HEK293 (cell line): ENCODE data around the gene GPN1.

Experiments
- BCL11B ChIP-seq: fragments of 450-650 bp; formaldehyde crosslinking; IDR thresholded peaks from 2 replicates; pipeline ENCODE4 v1.5.1; 2016; ENCODE audit warnings: low read depth, missing biosample characterization, missing genetic modification characterization
- HOXD13 ChIP-seq: sonication (generic); formaldehyde crosslinking; IDR thresholded peaks from 2 replicates; pipeline ENCODE4 v1.8.0; 2022; ENCODE audit warnings: missing genetic modification reagents, borderline replicate concordance
- KLF8 ChIP-seq: fragments of 450-650 bp; formaldehyde crosslinking; IDR thresholded peaks from 2 replicates; pipeline ENCODE4 v1.5.1; 2016; ENCODE audit warnings: missing biosample characterization, missing genetic modification characterization
- MYNN ChIP-seq: fragments of 450-650 bp; formaldehyde crosslinking; IDR thresholded peaks from 2 replicates; pipeline ENCODE4 v1.5.1; 2016; ENCODE audit warnings: missing biosample characterization, missing genetic modification characterization, borderline replicate concordance
- ZBTB20 ChIP-seq: fragments of 450-650 bp; formaldehyde crosslinking; IDR thresholded peaks from 2 replicates; pipeline ENCODE4 v1.5.1; 2016; ENCODE audit warnings: missing biosample characterization, missing genetic modification characterization
- ZNF266 ChIP-seq: fragments of 450-650 bp; formaldehyde crosslinking; IDR thresholded peaks from 2 replicates; pipeline ENCODE4 v1.5.1; 2016; ENCODE audit warnings: missing biosample characterization, missing genetic modification characterization, low read depth
- ZNF341 ChIP-seq: fragments of 450-650 bp; formaldehyde crosslinking; IDR thresholded peaks from 2 replicates; pipeline ENCODE4; 2016; ENCODE audit warnings: low read depth, missing biosample characterization, missing genetic modification characterization
- ZNF366 ChIP-seq: fragments of 450-650 bp; formaldehyde crosslinking; conservative IDR thresholded peaks from 2 replicates; pipeline ENCODE4 v1.5.1; 2016; ENCODE audit warnings: missing biosample characterization, missing genetic modification characterization
- ZNF37A ChIP-seq: fragments of 450-650 bp; IDR thresholded peaks from 2 replicates; pipeline ENCODE4 v1.5.1; 2018; ENCODE audit warnings: missing biosample characterization, missing genetic modification characterization
- ZNF423 ChIP-seq: fragments of 450-650 bp; formaldehyde crosslinking; IDR thresholded peaks from 2 replicates; pipeline ENCODE4 v1.5.1; 2016; ENCODE audit warnings: missing biosample characterization, missing genetic modification characterization
- ZNF510 ChIP-seq: fragments of 450-650 bp; formaldehyde crosslinking; IDR thresholded peaks from 2 replicates; pipeline ENCODE4 v1.5.1; 2018; ENCODE audit warnings: mild to moderate bottlenecking, missing genetic modification characterization, missing biosample characterization; ENCODE audit not compliant: insufficient replicate concordance
- ZNF600 ChIP-seq: fragments of 450-650 bp; formaldehyde crosslinking; IDR thresholded peaks from 2 replicates; pipeline ENCODE4 v1.5.1; 2016; ENCODE audit warnings: missing biosample characterization, missing genetic modification characterization
- ZXDB ChIP-seq: fragments of 450-650 bp; formaldehyde crosslinking; IDR thresholded peaks from 2 replicates; pipeline ENCODE4 v1.5.1; 2016; ENCODE audit warnings: missing biosample characterization, missing genetic modification characterization
- TF ChIP-seq, protein P1 (sequence below): fragments of 450-650 bp; formaldehyde crosslinking; IDR thresholded peaks from 2 replicates; pipeline ENCODE4 v1.5.1; 2016; ENCODE audit warnings: missing biosample characterization, missing genetic modification characterization
- TF ChIP-seq, protein P2 (sequence below): fragments of 450-650 bp; formaldehyde crosslinking; IDR thresholded peaks from 2 replicates; pipeline ENCODE4 v1.5.1; 2016; ENCODE audit warnings: missing biosample characterization, missing genetic modification characterization
- TF ChIP-seq, protein P3 (sequence below): fragments of 450-650 bp; formaldehyde crosslinking; IDR thresholded peaks from 2 replicates; pipeline ENCODE4 v1.5.1; 2016; ENCODE audit warnings: missing biosample characterization, missing genetic modification characterization, borderline replicate concordance
- TF ChIP-seq, protein P4 (sequence below): fragments of 450-650 bp; formaldehyde crosslinking; IDR thresholded peaks from 2 replicates; pipeline ENCODE4 v1.5.1; 2016; ENCODE audit warnings: missing biosample characterization, missing genetic modification characterization, low read depth
- TF ChIP-seq, protein P5 (sequence below): fragments of 450-650 bp; formaldehyde crosslinking; IDR thresholded peaks from 2 replicates; pipeline ENCODE4 v1.5.1; 2016; ENCODE audit warnings: missing biosample characterization, missing genetic modification characterization, borderline replicate concordance
- TF ChIP-seq, protein P6 (sequence below): fragments of 450-650 bp; formaldehyde crosslinking; IDR thresholded peaks from 2 replicates; pipeline ENCODE4 v1.5.1; 2017; ENCODE audit warnings: missing biosample characterization, missing genetic modification characterization
- TF ChIP-seq, protein P7 (sequence below): fragments of 450-650 bp; formaldehyde crosslinking; IDR thresholded peaks from 2 replicates; pipeline ENCODE4 v1.5.1; 2017; ENCODE audit warnings: missing biosample characterization, missing genetic modification characterization

GPN1 gene

DNA sequence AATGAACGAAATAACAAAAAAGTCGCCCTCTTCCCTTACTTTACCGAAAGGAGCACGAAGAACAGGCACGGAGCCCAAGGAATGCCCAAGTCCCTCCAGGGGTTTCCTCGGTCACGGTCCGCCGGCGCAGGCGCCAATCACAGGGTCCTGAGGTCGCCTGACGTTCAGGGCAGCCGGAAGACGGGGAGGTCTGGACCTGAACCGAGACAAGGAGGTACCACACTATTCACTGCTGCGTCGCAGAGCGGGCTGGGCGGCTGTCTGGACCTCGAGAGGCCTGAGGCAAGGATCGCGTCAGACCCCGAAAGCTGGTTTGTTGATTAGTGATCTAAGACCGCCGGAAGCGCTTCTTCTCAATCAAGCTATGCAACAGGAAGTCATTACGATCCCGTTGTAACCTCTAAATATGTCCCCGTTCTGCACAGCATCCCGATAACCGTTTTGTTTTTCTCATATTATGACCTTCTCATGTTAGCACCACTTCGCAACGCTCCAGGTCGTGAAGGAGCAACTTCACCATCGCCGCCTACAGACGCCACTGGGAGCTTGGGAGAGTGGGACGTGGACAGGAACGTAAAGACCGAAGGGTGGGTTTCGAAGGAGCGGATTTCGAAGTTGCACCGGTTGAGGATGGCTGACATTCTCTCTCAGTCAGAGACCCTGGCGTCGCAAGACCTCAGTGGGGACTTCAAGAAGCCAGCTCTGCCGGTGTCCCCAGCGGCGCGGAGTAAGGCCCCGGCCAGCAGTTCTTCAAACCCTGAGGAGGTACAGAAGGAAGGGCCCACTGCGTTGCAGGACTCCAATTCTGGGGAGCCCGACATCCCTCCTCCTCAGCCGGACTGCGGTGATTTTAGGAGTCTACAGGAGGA, 34.7 kb downstream of the GPN1 start, which contains the start of the genes SLC4A1AP and SUPT7L (continued):
- TF ChIP-seq, protein P1, sequence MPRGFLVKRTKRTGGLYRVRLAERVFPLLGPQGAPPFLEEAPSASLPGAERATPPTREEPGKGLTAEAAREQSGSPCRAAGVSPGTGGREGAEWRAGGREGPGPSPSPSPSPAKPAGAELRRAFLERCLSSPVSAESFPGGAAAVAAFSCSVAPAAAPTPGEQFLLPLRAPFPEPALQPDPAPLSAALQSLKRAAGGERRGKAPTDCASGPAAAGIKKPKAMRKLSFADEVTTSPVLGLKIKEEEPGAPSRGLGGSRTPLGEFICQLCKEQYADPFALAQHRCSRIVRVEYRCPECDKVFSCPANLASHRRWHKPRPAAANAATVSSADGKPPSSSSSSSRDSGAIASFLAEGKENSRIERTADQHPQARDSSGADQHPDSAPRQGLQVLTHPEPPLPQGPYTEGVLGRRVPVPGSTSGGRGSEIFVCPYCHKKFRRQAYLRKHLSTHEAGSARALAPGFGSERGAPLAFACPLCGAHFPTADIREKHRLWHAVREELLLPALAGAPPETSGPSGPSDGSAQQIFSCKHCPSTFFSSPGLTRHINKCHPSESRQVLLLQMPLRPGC (tag by site-specific recombination): peak; percentile 95
- TF ChIP-seq, protein P2, sequence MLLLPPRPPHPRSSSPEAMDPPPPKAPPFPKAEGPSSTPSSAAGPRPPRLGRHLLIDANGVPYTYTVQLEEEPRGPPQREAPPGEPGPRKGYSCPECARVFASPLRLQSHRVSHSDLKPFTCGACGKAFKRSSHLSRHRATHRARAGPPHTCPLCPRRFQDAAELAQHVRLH: peak; percentile 96
- TF ChIP-seq, protein P3, sequence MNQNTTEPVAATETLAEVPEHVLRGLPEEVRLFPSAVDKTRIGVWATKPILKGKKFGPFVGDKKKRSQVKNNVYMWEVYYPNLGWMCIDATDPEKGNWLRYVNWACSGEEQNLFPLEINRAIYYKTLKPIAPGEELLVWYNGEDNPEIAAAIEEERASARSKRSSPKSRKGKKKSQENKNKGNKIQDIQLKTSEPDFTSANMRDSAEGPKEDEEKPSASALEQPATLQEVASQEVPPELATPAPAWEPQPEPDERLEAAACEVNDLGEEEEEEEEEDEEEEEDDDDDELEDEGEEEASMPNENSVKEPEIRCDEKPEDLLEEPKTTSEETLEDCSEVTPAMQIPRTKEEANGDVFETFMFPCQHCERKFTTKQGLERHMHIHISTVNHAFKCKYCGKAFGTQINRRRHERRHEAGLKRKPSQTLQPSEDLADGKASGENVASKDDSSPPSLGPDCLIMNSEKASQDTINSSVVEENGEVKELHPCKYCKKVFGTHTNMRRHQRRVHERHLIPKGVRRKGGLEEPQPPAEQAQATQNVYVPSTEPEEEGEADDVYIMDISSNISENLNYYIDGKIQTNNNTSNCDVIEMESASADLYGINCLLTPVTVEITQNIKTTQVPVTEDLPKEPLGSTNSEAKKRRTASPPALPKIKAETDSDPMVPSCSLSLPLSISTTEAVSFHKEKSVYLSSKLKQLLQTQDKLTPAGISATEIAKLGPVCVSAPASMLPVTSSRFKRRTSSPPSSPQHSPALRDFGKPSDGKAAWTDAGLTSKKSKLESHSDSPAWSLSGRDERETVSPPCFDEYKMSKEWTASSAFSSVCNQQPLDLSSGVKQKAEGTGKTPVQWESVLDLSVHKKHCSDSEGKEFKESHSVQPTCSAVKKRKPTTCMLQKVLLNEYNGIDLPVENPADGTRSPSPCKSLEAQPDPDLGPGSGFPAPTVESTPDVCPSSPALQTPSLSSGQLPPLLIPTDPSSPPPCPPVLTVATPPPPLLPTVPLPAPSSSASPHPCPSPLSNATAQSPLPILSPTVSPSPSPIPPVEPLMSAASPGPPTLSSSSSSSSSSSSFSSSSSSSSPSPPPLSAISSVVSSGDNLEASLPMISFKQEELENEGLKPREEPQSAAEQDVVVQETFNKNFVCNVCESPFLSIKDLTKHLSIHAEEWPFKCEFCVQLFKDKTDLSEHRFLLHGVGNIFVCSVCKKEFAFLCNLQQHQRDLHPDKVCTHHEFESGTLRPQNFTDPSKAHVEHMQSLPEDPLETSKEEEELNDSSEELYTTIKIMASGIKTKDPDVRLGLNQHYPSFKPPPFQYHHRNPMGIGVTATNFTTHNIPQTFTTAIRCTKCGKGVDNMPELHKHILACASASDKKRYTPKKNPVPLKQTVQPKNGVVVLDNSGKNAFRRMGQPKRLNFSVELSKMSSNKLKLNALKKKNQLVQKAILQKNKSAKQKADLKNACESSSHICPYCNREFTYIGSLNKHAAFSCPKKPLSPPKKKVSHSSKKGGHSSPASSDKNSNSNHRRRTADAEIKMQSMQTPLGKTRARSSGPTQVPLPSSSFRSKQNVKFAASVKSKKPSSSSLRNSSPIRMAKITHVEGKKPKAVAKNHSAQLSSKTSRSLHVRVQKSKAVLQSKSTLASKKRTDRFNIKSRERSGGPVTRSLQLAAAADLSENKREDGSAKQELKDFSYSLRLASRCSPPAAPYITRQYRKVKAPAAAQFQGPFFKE: no peak
- TF ChIP-seq ZBTB20 (peak; percentile 82), ZNF600 (tag by site-specific recombination) (peak; percentile 99), MYNN (tag by site-specific recombination) (peak; percentile 70; the same call in 1 of the 2 replicates), ZNF266 (tag by site-specific recombination) (no peak), BCL11B (tag by site-specific recombination) (no peak), ZNF366 (tag by site-specific recombination) (no peak; the same call in 1 of the 2 replicates), ZXDB (tag by site-specific recombination) (peak; percentile 96), KLF8 (tag by site-specific recombination) (peak; percentile 85), ZNF510 (peak; percentile 9), ZNF37A (no peak), ZNF423 (tag by site-specific recombination) (no peak), HOXD13 (CRISPR knock-in tag) (peak; percentile 71; the same call in 1 of the 2 replicates), ZNF341 (no peak)
- TF ChIP-seq, protein P4, sequence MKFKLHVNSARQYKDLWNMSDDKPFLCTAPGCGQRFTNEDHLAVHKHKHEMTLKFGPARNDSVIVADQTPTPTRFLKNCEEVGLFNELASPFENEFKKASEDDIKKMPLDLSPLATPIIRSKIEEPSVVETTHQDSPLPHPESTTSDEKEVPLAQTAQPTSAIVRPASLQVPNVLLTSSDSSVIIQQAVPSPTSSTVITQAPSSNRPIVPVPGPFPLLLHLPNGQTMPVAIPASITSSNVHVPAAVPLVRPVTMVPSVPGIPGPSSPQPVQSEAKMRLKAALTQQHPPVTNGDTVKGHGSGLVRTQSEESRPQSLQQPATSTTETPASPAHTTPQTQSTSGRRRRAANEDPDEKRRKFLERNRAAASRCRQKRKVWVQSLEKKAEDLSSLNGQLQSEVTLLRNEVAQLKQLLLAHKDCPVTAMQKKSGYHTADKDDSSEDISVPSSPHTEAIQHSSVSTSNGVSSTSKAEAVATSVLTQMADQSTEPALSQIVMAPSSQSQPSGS (tag by site-specific recombination): peak; percentile 22; the same call in 1 of the 2 replicates
- TF ChIP-seq, protein P5, sequence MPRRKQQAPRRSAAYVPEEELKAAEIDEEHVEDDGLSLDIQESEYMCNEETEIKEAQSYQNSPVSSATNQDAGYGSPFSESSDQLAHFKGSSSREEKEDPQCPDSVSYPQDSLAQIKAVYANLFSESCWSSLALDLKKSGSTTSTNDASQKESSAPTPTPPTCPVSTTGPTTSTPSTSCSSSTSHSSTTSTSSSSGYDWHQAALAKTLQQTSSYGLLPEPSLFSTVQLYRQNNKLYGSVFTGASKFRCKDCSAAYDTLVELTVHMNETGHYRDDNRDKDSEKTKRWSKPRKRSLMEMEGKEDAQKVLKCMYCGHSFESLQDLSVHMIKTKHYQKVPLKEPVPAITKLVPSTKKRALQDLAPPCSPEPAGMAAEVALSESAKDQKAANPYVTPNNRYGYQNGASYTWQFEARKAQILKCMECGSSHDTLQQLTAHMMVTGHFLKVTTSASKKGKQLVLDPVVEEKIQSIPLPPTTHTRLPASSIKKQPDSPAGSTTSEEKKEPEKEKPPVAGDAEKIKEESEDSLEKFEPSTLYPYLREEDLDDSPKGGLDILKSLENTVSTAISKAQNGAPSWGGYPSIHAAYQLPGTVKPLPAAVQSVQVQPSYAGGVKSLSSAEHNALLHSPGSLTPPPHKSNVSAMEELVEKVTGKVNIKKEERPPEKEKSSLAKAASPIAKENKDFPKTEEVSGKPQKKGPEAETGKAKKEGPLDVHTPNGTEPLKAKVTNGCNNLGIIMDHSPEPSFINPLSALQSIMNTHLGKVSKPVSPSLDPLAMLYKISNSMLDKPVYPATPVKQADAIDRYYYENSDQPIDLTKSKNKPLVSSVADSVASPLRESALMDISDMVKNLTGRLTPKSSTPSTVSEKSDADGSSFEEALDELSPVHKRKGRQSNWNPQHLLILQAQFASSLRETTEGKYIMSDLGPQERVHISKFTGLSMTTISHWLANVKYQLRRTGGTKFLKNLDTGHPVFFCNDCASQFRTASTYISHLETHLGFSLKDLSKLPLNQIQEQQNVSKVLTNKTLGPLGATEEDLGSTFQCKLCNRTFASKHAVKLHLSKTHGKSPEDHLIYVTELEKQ (tag by site-specific recombination): no peak
- TF ChIP-seq, protein P6, sequence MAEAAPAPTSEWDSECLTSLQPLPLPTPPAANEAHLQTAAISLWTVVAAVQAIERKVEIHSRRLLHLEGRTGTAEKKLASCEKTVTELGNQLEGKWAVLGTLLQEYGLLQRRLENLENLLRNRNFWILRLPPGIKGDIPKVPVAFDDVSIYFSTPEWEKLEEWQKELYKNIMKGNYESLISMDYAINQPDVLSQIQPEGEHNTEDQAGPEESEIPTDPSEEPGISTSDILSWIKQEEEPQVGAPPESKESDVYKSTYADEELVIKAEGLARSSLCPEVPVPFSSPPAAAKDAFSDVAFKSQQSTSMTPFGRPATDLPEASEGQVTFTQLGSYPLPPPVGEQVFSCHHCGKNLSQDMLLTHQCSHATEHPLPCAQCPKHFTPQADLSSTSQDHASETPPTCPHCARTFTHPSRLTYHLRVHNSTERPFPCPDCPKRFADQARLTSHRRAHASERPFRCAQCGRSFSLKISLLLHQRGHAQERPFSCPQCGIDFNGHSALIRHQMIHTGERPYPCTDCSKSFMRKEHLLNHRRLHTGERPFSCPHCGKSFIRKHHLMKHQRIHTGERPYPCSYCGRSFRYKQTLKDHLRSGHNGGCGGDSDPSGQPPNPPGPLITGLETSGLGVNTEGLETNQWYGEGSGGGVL (tag by site-specific recombination): no peak
- TF ChIP-seq, protein P7, sequence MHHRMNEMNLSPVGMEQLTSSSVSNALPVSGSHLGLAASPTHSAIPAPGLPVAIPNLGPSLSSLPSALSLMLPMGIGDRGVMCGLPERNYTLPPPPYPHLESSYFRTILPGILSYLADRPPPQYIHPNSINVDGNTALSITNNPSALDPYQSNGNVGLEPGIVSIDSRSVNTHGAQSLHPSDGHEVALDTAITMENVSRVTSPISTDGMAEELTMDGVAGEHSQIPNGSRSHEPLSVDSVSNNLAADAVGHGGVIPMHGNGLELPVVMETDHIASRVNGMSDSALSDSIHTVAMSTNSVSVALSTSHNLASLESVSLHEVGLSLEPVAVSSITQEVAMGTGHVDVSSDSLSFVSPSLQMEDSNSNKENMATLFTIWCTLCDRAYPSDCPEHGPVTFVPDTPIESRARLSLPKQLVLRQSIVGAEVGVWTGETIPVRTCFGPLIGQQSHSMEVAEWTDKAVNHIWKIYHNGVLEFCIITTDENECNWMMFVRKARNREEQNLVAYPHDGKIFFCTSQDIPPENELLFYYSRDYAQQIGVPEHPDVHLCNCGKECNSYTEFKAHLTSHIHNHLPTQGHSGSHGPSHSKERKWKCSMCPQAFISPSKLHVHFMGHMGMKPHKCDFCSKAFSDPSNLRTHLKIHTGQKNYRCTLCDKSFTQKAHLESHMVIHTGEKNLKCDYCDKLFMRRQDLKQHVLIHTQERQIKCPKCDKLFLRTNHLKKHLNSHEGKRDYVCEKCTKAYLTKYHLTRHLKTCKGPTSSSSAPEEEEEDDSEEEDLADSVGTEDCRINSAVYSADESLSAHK: peak; percentile 68; the same call in 1 of the 2 replicates
